GM23338 (cell line): ENCODE measurements around the gene OTUD1. TPM values are rescaled to one million over a fixed set of nuclear protein-coding genes. Genes with fewer than 3 reads are reported as not detected.

Experiments
- ATAC-seq: fragments of 200-7000 bp; cut with Tn5 transposase; 3 replicates; pipeline ENCODE4 v1.9.1; 2020
- DNase-seq: peaks from one replicate; pipeline ENCODE4 v3.0.0-alpha.2; 2015; ENCODE audit warnings: low spot score
- H2AFZ ChIP-seq: fragments of 200-600 bp; sonication (generic); 2 replicates; pipeline ENCODE4 v1.8.0; 2016; ENCODE audit warnings: antibody characterized with exemption, mild to moderate bottlenecking, moderate library complexity
- H3F3A ChIP-seq: fragments of 200-600 bp; sonication (generic); replicated peaks from 2 replicates; pipeline ENCODE4 v1.8.0; 2017; ENCODE audit warnings: antibody characterized with exemption, mixed run types, low read depth
- H3K27ac ChIP-seq: fragments of 200-600 bp; sonication (generic); 2 replicates; pipeline ENCODE4 v1.6.1; 2016; ENCODE audit warnings: low read depth
- H3K27me3 ChIP-seq: fragments of 200-600 bp; sonication (generic); 2 replicates; pipeline ENCODE4 v1.8.0; 2016; ENCODE audit warnings: mild to moderate bottlenecking, mixed run types, moderate library complexity; ENCODE audit not compliant: insufficient read depth
- H3K36me3 ChIP-seq: fragments of 200-600 bp; sonication (generic); 2 replicates; pipeline ENCODE4 v1.8.0; 2016; ENCODE audit warnings: mild to moderate bottlenecking; ENCODE audit not compliant: insufficient read depth
- H3K4me1 ChIP-seq: fragments of 200-600 bp; sonication (generic); 2 replicates; pipeline ENCODE4 v1.8.0; 2016; ENCODE audit warnings: mild to moderate bottlenecking, moderate library complexity; ENCODE audit not compliant: insufficient read depth
- H3K4me2 ChIP-seq: fragments of 200-600 bp; sonication (generic); 2 replicates; pipeline ENCODE4 v1.7.1; 2017; ENCODE audit warnings: mixed run types
- H3K4me3 ChIP-seq: fragments of 200-600 bp; sonication (generic); 2 replicates; pipeline ENCODE4 v1.6.1; 2016; ENCODE audit warnings: mixed run types
- H3K79me2 ChIP-seq: fragments of 200-600 bp; sonication (generic); replicated peaks from 2 replicates; pipeline ENCODE4 v1.8.0; 2017; ENCODE audit warnings: mild to moderate bottlenecking; ENCODE audit not compliant: insufficient read depth
- H3K9me2 ChIP-seq: fragments of 200-600 bp; sonication (generic); 2 replicates; pipeline ENCODE4 v1.8.0; 2017; ENCODE audit not compliant: insufficient read depth
- H4K20me1 ChIP-seq: fragments of 200-600 bp; sonication (generic); replicated peaks from 2 replicates; pipeline ENCODE4 v1.8.0; 2017; ENCODE audit warnings: mild to moderate bottlenecking; ENCODE audit not compliant: insufficient read depth
- H3K27ac Mint-ChIP-seq: 2 replicates; pipeline ENCODE4 v1.8.0; 2020; ENCODE audit warnings: inconsistent platforms, mild to moderate bottlenecking, moderate library complexity, mixed read lengths
- H3K27me3 Mint-ChIP-seq: 3 replicates; pipeline ENCODE4 v1.8.0; 2022; ENCODE audit warnings: low read depth, mild to moderate bottlenecking, moderate library complexity, mixed read lengths, inconsistent platforms; ENCODE audit not compliant: insufficient read depth, poor library complexity
- H3K36me3 Mint-ChIP-seq: 3 replicates; pipeline ENCODE4 v1.8.0; 2021; ENCODE audit warnings: low read depth, mild to moderate bottlenecking, inconsistent platforms, moderate library complexity, mixed read lengths
- H3K4me1 Mint-ChIP-seq: 3 replicates; pipeline ENCODE4 v1.8.0; 2020; ENCODE audit warnings: mild to moderate bottlenecking, inconsistent platforms, mixed read lengths
- H3K4me3 Mint-ChIP-seq: 3 replicates; pipeline ENCODE4 v1.8.0; 2021; ENCODE audit warnings: moderate library complexity, mild to moderate bottlenecking, inconsistent platforms, mixed read lengths
- H3K9me3 Mint-ChIP-seq: 3 replicates; pipeline ENCODE4 v1.8.0; 2020; ENCODE audit warnings: moderate library complexity, mild to moderate bottlenecking, inconsistent platforms, mixed read lengths
- CTCF ChIP-seq, 2 experiments: fragments of 200-600 bp in 1 of 2; sonication (generic) in 1 of 2; conservative IDR thresholded peaks; 2 replicates each; pipeline versions ENCODE4 v1.5.1 to v1.6.1; 2016 to 2017; ENCODE audit warnings: antibody characterized with exemption in 2 of 2, low read depth in 2 of 2, mild to moderate bottlenecking in 2 of 2, moderate library complexity in 1 of 2
- ETS1 ChIP-seq: IDR thresholded peaks from 2 replicates; pipeline ENCODE4 v1.6.1; 2016; ENCODE audit warnings: antibody characterized with exemption
- EZH2 ChIP-seq: fragments of 200-600 bp; sonication (generic); IDR thresholded peaks from one replicate; pipeline ENCODE4 v1.8.0; 2017; ENCODE audit warnings: antibody characterized with exemption, mild to moderate bottlenecking, low read depth; ENCODE audit not compliant: unreplicated experiment
- EZH2phosphoT487 ChIP-seq: fragments of 200-600 bp; sonication (generic); IDR thresholded peaks from one replicate; pipeline ENCODE4 v1.8.1; 2018; ENCODE audit warnings: antibody characterized with exemption; ENCODE audit not compliant: unreplicated experiment
- JUNB ChIP-seq: IDR thresholded peaks from one replicate; pipeline ENCODE4 v1.6.1; 2016; ENCODE audit warnings: antibody characterized with exemption; ENCODE audit not compliant: unreplicated experiment
- NANOG ChIP-seq: IDR thresholded peaks from 2 replicates; pipeline ENCODE4 v1.6.1; 2016; ENCODE audit warnings: antibody characterized with exemption, borderline replicate concordance
- POLR2AphosphoS5 ChIP-seq: IDR thresholded peaks from 2 replicates; pipeline ENCODE4 v1.6.1; 2016; ENCODE audit warnings: antibody characterized with exemption, low read depth
- STAT1 ChIP-seq: IDR thresholded peaks from one replicate; pipeline ENCODE4 v1.6.1; 2016; ENCODE audit warnings: antibody characterized with exemption; ENCODE audit not compliant: unreplicated experiment
- ZNF114 ChIP-seq: fragments of 250-450 bp; sonication (Bioruptor Pico); IDR thresholded peaks from 2 replicates; pipeline ENCODE4 v1.5.0; 2020; ENCODE audit warnings: mild to moderate bottlenecking, moderate library complexity
- ZNF331 ChIP-seq: fragments of 250-450 bp; sonication (Bioruptor Pico); IDR thresholded peaks from 2 replicates; pipeline ENCODE4 v1.5.0; 2020; ENCODE audit warnings: low read depth, mild to moderate bottlenecking, moderate library complexity
- polyA plus RNA-seq: library from polyadenylated mRNA; unstranded; fragments of >200 nt; fragmentation: Nextera tagmentation; extraction: Ambion mirVana; gene quantifications from 2 replicates; pipeline ENCODE4 v1.2.1, GENCODE V29; 2016
- total RNA-seq: library from RNA; depleted of rRNA; stranded (reverse); fragments of >200 nt; shearing (Covaris generic); gene quantifications from 2 replicates; pipeline ENCODE4 v1.2.3, GENCODE V29; 2014
- TF ChIP-seq, protein P1 (sequence below): fragments of 250-450 bp; sonication (Bioruptor Pico); IDR thresholded peaks from 2 replicates; pipeline ENCODE4 v1.5.0; 2020; ENCODE audit warnings: mild to moderate bottlenecking, moderate library complexity

The OTUD1 gene
- total and polyA plus RNA-seq, 2 experiments from 2014 or later = 2.5 to 8.3 TPM

- no peak for TF ChIP-seq CTCF (conservative IDR thresholded peaks at IDR 0.05; ENCODE audit: low read depth in 2 of 2)
- no peak for TF ChIP-seq ETS1
- no peak for TF ChIP-seq EZH2
- TF ChIP-seq JUNB = no peak
- no peak for TF ChIP-seq EZH2phosphoT487
- no peak for TF ChIP-seq ZNF331 (CRISPR knock-in tag)
Observed at GRCh38 chr10:23432166-23432565, 6.7 kb upstream of the OTUD1 start (continued).

- Histone ChIP-seq H3K4me2 (no peak overlapping the region), H4K20me1 (no peaks in the 10 kb centered on the region), H2AFZ (no peak overlapping the region), H3K27ac (no peak overlapping the region), H3F3A (no peaks in the 10 kb centered on the region), H3K4me3 (no peak overlapping the region), H3K4me1 (0 out of 2 replicates have a peak, but pooled peaks cover 5% of the 10 kb centered on the region), H3K36me3 (no peaks in the 10 kb centered on the region), H3K9me2 (no peaks in the 10 kb centered on the region), H3K27me3 (no peaks in the 10 kb centered on the region), H3K79me2 (no peaks in the 10 kb centered on the region)
- no peaks in the 10 kb centered on the region; the same call in 2 of the 3 replicates for H3K9me3 Mint-ChIP-seq
- no peak for TF ChIP-seq STAT1
- TF ChIP-seq POLR2AphosphoS5 = no peak
- no peak for TF ChIP-seq ZNF114
- no peak for TF ChIP-seq NANOG
- no peak for TF ChIP-seq ZNF331 (CRISPR knock-in tag)
- no peak for TF ChIP-seq EZH2
- no peak for TF ChIP-seq EZH2phosphoT487
- no peak for TF ChIP-seq JUNB
- H3K27ac Mint-ChIP-seq = no peak overlapping the region
- DNase-seq = no peak
- no peak overlapping the region for H3K4me3 Mint-ChIP-seq
- H3K27me3 Mint-ChIP-seq = peaks cover 4% of the 10 kb centered on the region
- no peak for ATAC-seq
- H3K36me3 Mint-ChIP-seq = no peaks in the 10 kb centered on the region
- H3K4me1 Mint-ChIP-seq = peaks cover 4% of the 10 kb centered on the region; the same call in 2 of the 3 replicates
Observed at GRCh38 chr10:23432639-23433038, 6.2 kb upstream of the OTUD1 start.

- Histone ChIP-seq H2AFZ (no peak overlapping the region), H3K27me3 (no peaks in the 10 kb centered on the region), H3K79me2 (no peaks in the 10 kb centered on the region), H3K27ac (no peak overlapping the region), H3K36me3 (no peaks in the 10 kb centered on the region), H3F3A (no peaks in the 10 kb centered on the region; the same call in 1 of the 2 replicates), H3K4me3 (no peak overlapping the region), H3K4me1 (0 out of 2 replicates have a peak, but pooled peaks cover 5% of the 10 kb centered on the region), H4K20me1 (no peaks in the 10 kb centered on the region), H3K4me2 (no peak overlapping the region), H3K9me2 (no peaks in the 10 kb centered on the region)
- Mint-ChIP-seq H3K4me3 (no peak overlapping the region), H3K9me3 (peaks cover 6% of the 10 kb centered on the region; the same call in 1 of the 3 replicates), H3K27me3 (peaks cover 8% of the 10 kb centered on the region), H3K4me1 (peaks cover 5% of the 10 kb centered on the region; the same call in 2 of the 3 replicates), H3K27ac (no peak overlapping the region), H3K36me3 (peaks cover 5% of the 10 kb centered on the region; the same call in 1 of the 3 replicates)
- DNase-seq (no peak), ATAC-seq (no peak)
- TF ChIP-seq ZNF331 (CRISPR knock-in tag) (no peak), JUNB (no peak), STAT1 (no peak), POLR2AphosphoS5 (no peak)
- TF ChIP-seq, protein P1, sequence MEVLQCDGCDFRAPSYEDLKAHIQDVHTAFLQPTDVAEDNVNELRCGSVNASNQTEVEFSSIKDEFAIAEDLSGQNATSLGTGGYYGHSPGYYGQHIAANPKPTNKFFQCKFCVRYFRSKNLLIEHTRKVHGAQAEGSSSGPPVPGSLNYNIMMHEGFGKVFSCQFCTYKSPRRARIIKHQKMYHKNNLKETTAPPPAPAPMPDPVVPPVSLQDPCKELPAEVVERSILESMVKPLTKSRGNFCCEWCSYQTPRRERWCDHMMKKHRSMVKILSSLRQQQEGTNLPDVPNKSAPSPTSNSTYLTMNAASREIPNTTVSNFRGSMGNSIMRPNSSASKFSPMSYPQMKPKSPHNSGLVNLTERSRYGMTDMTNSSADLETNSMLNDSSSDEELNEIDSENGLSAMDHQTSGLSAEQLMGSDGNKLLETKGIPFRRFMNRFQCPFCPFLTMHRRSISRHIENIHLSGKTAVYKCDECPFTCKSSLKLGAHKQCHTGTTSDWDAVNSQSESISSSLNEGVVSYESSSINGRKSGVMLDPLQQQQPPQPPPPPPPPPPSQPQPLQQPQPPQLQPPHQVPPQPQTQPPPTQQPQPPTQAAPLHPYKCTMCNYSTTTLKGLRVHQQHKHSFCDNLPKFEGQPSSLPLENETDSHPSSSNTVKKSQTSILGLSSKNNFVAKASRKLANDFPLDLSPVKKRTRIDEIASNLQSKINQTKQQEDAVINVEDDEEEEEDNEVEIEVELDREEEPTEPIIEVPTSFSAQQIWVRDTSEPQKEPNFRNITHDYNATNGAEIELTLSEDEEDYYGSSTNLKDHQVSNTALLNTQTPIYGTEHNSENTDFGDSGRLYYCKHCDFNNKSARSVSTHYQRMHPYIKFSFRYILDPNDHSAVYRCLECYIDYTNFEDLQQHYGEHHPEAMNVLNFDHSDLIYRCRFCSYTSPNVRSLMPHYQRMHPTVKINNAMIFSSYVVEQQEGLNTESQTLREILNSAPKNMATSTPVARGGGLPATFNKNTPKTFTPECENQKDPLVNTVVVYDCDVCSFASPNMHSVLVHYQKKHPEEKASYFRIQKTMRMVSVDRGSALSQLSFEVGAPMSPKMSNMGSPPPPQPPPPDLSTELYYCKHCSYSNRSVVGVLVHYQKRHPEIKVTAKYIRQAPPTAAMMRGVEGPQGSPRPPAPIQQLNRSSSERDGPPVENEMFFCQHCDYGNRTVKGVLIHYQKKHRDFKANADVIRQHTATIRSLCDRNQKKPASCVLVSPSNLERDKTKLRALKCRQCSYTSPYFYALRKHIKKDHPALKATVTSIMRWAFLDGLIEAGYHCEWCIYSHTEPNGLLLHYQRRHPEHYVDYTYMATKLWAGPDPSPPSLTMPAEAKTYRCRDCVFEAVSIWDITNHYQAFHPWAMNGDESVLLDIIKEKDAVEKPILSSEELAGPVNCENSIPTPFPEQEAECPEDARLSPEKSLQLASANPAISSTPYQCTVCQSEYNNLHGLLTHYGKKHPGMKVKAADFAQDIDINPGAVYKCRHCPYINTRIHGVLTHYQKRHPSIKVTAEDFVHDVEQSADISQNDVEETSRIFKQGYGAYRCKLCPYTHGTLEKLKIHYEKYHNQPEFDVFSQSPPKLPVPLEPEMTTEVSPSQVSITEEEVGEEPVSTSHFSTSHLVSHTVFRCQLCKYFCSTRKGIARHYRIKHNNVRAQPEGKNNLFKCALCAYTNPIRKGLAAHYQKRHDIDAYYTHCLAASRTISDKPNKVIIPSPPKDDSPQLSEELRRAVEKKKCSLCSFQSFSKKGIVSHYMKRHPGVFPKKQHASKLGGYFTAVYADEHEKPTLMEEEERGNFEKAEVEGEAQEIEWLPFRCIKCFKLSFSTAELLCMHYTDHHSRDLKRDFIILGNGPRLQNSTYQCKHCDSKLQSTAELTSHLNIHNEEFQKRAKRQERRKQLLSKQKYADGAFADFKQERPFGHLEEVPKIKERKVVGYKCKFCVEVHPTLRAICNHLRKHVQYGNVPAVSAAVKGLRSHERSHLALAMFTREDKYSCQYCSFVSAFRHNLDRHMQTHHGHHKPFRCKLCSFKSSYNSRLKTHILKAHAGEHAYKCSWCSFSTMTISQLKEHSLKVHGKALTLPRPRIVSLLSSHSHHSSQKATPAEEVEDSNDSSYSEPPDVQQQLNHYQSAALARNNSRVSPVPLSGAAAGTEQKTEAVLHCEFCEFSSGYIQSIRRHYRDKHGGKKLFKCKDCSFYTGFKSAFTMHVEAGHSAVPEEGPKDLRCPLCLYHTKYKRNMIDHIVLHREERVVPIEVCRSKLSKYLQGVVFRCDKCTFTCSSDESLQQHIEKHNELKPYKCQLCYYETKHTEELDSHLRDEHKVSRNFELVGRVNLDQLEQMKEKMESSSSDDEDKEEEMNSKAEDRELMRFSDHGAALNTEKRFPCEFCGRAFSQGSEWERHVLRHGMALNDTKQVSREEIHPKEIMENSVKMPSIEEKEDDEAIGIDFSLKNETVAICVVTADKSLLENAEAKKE = no peak
Observed at GRCh38 chr10:23433701-23434100, 5.2 kb upstream of the OTUD1 start.
